Activated T-helper 9 cell treated with anti-CD3 and anti-CD28 coated beads, Interleukin-2, amount 50 U/mL, for 16 hours (primary cell): ENCODE results near the gene CLK1.

ENCODE experiments used
- DNase-seq: peaks from one replicate; pipeline ENCODE4 v3.0.0-alpha.2; 2020; ENCODE audit warnings: low read depth

CLK1 gene

GRCh38 chr2:200811333-200812121 is 52.9 kb downstream of the CLK1 start, which contains the start of gene BZW1:
BZW1 (plus strand) TSS chr2:200811910; CDS start chr2:200813218, 1,308 bp downstream.
- DNase-seq = peak; percentile 93

- no peak for DNase-seq
Measured at GRCh38 chr2:200810998-200811332, 53.5 kb downstream of the CLK1 start.

- DNase-seq = no peak
Measured at GRCh38 chr2:200810252-200810997, 54.0 kb downstream of the CLK1 start.

GRCh38 chr2:200809506-200810251 is 54.8 kb downstream of the CLK1 start:
- no peak for DNase-seq
